ENCODE data around the gene CPEB4.

- TF ChIP-seq, protein P1, sequence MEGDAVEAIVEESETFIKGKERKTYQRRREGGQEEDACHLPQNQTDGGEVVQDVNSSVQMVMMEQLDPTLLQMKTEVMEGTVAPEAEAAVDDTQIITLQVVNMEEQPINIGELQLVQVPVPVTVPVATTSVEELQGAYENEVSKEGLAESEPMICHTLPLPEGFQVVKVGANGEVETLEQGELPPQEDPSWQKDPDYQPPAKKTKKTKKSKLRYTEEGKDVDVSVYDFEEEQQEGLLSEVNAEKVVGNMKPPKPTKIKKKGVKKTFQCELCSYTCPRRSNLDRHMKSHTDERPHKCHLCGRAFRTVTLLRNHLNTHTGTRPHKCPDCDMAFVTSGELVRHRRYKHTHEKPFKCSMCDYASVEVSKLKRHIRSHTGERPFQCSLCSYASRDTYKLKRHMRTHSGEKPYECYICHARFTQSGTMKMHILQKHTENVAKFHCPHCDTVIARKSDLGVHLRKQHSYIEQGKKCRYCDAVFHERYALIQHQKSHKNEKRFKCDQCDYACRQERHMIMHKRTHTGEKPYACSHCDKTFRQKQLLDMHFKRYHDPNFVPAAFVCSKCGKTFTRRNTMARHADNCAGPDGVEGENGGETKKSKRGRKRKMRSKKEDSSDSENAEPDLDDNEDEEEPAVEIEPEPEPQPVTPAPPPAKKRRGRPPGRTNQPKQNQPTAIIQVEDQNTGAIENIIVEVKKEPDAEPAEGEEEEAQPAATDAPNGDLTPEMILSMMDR (conservative IDR thresholded peaks at IDR 0.05): no peak
- no peak for TF ChIP-seq EZH2 (IDR thresholded peaks at IDR 0.05; ENCODE audit: low read depth)
Measured at GRCh38 chr5:173848986-173849596, 39.1 kb upstream of the CPEB4 start.

Data from PC-9 (cell line).